Measurements from ENCODE around the gene TMPRSS11E. TPM values are rescaled to one million over a fixed set of nuclear protein-coding genes. Genes with fewer than 3 reads are reported as not detected.
"Not testable (repeated sequence)": the region's sequence is repeated elsewhere in the genome, so short reads cannot be mapped to it uniquely, and the experiment has no call there.

Gene TMPRSS11E
- total RNA-seq, 1 experiment from 2014 or later, result not detected

- no peak for DNase-seq (ENCODE audit: low spot score)
These were observed 4.3 kb downstream of the TMPRSS11E start for GRCh38 chr4:68451246-68452211.

GRCh38 chr4:68460085-68460484 is 12.8 kb downstream of the TMPRSS11E start:
- in situ Hi-C loops (cut with HindIII; ENCODE audit: low sequenced_read_pairs), result no loop called here
- DNase-seq (ENCODE audit: low spot score), result no peak

More at GRCh38 chr4:68451246-68452211, 4.3 kb downstream of the TMPRSS11E start:
- in situ Hi-C loops (cut with HindIII; ENCODE audit: low sequenced_read_pairs), result no loop called here

- DNase-seq (ENCODE audit: low spot score), result no peak
- in situ Hi-C loops (cut with HindIII; ENCODE audit: low sequenced_read_pairs), result no loop called here
These were observed 14.5 kb downstream of the TMPRSS11E start for GRCh38 chr4:68461790-68462189.

- in situ Hi-C loops (cut with HindIII; ENCODE audit: low sequenced_read_pairs), result no loop called here
- DNase-seq (ENCODE audit: low spot score), result no peak
These were observed 15.4 kb downstream of the TMPRSS11E start for GRCh38 chr4:68462691-68463090.

- DNase-seq (ENCODE audit: low spot score), result no peak
These were observed 16.5 kb downstream of the TMPRSS11E start for GRCh38 chr4:68463796-68464195.

GRCh38 chr4:68465058-68465457 is 17.8 kb downstream of the TMPRSS11E start:
- DNase-seq (ENCODE audit: low spot score), result no peak
- in situ Hi-C loops (cut with HindIII; ENCODE audit: low sequenced_read_pairs), result no loop called here

More at GRCh38 chr4:68463796-68464195, 16.5 kb downstream of the TMPRSS11E start:
- in situ Hi-C loops (cut with HindIII; ENCODE audit: low sequenced_read_pairs), result no loop called here

- in situ Hi-C loops (cut with HindIII; ENCODE audit: low sequenced_read_pairs), result no loop called here
- no peak for DNase-seq (ENCODE audit: low spot score)
These were observed 18.9 kb downstream of the TMPRSS11E start for GRCh38 chr4:68466185-68466584.

- DNase-seq (ENCODE audit: low spot score), result no peak
- in situ Hi-C loops (cut with HindIII; ENCODE audit: low sequenced_read_pairs), result no loop called here
These were observed 19.5 kb downstream of the TMPRSS11E start for GRCh38 chr4:68466751-68467150.

GRCh38 chr4:68469482-68469881 is 22.2 kb downstream of the TMPRSS11E start:
- in situ Hi-C loops (cut with HindIII; ENCODE audit: low sequenced_read_pairs), result no loop called here
- DNase-seq (ENCODE audit: low spot score), result no peak

GRCh38 chr4:68476191-68476590 is 28.9 kb downstream of the TMPRSS11E start:
- in situ Hi-C loops (cut with HindIII; ENCODE audit: low sequenced_read_pairs), result no loop called here
- no peak for DNase-seq (ENCODE audit: low spot score)

GRCh38 chr4:68489338-68489737 is 42.1 kb downstream of the TMPRSS11E start:
- in situ Hi-C loops (cut with HindIII; ENCODE audit: low sequenced_read_pairs), result no loop called here
- DNase-seq (ENCODE audit: low spot score), result no peak

GRCh38 chr4:68490826-68491457 is 43.7 kb downstream of the TMPRSS11E start:
- DNase-seq (ENCODE audit: low spot score), result peak; percentile 2
- in situ Hi-C loops (cut with HindIII; ENCODE audit: low sequenced_read_pairs), result no loop called here

- DNase-seq (ENCODE audit: low spot score), result no peak
- in situ Hi-C loops (cut with HindIII; ENCODE audit: low sequenced_read_pairs), result no loop called here
These were observed 47.4 kb downstream of the TMPRSS11E start for GRCh38 chr4:68494688-68495087.

GRCh38 chr4:68498413-68499007 is 51.2 kb downstream of the TMPRSS11E start:
- peak; percentile 62 for DNase-seq (ENCODE audit: low spot score)
- in situ Hi-C loops (cut with HindIII; ENCODE audit: low sequenced_read_pairs), result no loop called here

- in situ Hi-C loops (cut with HindIII; ENCODE audit: low sequenced_read_pairs), result no loop called here
- DNase-seq (ENCODE audit: low spot score), result no peak
These were observed 51.8 kb downstream of the TMPRSS11E start for GRCh38 chr4:68499021-68499420.

GRCh38 chr4:68503462-68503861 is 56.2 kb downstream of the TMPRSS11E start:
- DNase-seq (ENCODE audit: low spot score); in situ Hi-C loops (cut with HindIII; ENCODE audit: low sequenced_read_pairs): not testable (repeated sequence)

- in situ Hi-C loops (cut with HindIII; ENCODE audit: low sequenced_read_pairs); DNase-seq (ENCODE audit: low spot score): not testable (repeated sequence)
These were observed 57.6 kb downstream of the TMPRSS11E start for GRCh38 chr4:68504836-68505235.

GRCh38 chr4:68505452-68505851 is 58.2 kb downstream of the TMPRSS11E start:
- DNase-seq (ENCODE audit: low spot score); in situ Hi-C loops (cut with HindIII; ENCODE audit: low sequenced_read_pairs): not testable (repeated sequence)

GRCh38 chr4:68518889-68519288 is 71.6 kb downstream of the TMPRSS11E start:
- no peak for DNase-seq (ENCODE audit: low spot score)
- in situ Hi-C loops (cut with HindIII; ENCODE audit: low sequenced_read_pairs), result no loop called here

- in situ Hi-C loops (cut with HindIII; ENCODE audit: low sequenced_read_pairs), result no loop called here
- DNase-seq (ENCODE audit: low spot score), result no peak
These were observed 73.7 kb downstream of the TMPRSS11E start for GRCh38 chr4:68520985-68521384.
